Measurements from ENCODE around the gene IRX2. TPM values are rescaled to one million over a fixed set of nuclear protein-coding genes. Genes with fewer than 3 reads are reported as not detected.

Gene IRX2
- total RNA-seq, 1 experiment from 2014 or later = 0.10 TPM

DNA sequence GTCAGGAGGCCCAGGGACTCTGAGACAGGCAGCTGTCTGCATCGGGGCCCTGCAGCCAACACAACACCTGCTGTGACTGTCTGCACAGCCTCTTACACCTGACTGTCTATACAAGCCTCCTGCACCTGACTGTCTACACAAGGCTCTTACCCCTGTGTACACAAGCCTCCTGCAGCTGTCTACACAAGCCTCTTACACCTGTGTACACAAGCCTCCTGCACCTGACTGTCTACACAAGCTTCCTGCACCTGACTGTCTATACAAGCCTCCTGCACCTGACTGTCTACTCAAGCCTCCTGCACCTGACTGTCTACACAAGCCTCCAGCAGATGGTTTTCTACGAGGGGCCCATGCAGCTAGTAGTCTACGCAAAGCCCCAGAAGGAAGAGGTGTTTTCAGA is 18.6 kb downstream of the IRX2 start:
- Histone ChIP-seq H3K4me1 (ENCODE audit: control insufficient read depth, insufficient read depth, low read length) (no peaks in the 10 kb centered on the region), H3K27ac (ENCODE audit: low read length) (no peak overlapping the region), H3K4me3 (ENCODE audit: low read depth in 2 of 2, low read length in 2 of 2) (no peak overlapping the region), H3K27me3 (ENCODE audit: control insufficient read depth, insufficient read depth, low read length) (peaks cover 4% of the 10 kb centered on the region; the same call in 1 of the 2 replicates), H3K36me3 (ENCODE audit: control insufficient read depth, insufficient read depth, low read length) (no peaks in the 10 kb centered on the region), H3K9me3 (ENCODE audit: control insufficient read depth, insufficient read depth, low read depth, low read length) (no peaks in the 10 kb centered on the region)
- intact Hi-C loops (cut with micrococcal nuclease; ENCODE audit: unreplicated experiment) = no loop called here
- POLR2A ChIA-PET = no interaction called here
- in situ Hi-C loops (cut with HindIII; ENCODE audit: low pct_unique_long_range_greater_than_20kb, low sequenced_read_pairs) = no loop called here
- CTCF ChIA-PET = no interaction called here
- TF ChIP-seq POLR2AphosphoS5 (IDR thresholded peaks at IDR 0.05; ENCODE audit: low read depth, low read length) (no peak), SIN3A (IDR thresholded peaks at IDR 0.05; ENCODE audit: borderline replicate concordance, insufficient read depth, low read depth, low read length) (no peak), TCF7L2 (IDR thresholded peaks at IDR 0.05; ENCODE audit: low read depth, low read length) (no peak)
- TF ChIP-seq, protein P1, sequence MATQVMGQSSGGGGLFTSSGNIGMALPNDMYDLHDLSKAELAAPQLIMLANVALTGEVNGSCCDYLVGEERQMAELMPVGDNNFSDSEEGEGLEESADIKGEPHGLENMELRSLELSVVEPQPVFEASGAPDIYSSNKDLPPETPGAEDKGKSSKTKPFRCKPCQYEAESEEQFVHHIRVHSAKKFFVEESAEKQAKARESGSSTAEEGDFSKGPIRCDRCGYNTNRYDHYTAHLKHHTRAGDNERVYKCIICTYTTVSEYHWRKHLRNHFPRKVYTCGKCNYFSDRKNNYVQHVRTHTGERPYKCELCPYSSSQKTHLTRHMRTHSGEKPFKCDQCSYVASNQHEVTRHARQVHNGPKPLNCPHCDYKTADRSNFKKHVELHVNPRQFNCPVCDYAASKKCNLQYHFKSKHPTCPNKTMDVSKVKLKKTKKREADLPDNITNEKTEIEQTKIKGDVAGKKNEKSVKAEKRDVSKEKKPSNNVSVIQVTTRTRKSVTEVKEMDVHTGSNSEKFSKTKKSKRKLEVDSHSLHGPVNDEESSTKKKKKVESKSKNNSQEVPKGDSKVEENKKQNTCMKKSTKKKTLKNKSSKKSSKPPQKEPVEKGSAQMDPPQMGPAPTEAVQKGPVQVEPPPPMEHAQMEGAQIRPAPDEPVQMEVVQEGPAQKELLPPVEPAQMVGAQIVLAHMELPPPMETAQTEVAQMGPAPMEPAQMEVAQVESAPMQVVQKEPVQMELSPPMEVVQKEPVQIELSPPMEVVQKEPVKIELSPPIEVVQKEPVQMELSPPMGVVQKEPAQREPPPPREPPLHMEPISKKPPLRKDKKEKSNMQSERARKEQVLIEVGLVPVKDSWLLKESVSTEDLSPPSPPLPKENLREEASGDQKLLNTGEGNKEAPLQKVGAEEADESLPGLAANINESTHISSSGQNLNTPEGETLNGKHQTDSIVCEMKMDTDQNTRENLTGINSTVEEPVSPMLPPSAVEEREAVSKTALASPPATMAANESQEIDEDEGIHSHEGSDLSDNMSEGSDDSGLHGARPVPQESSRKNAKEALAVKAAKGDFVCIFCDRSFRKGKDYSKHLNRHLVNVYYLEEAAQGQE (IDR thresholded peaks at IDR 0.05; ENCODE audit: insufficient read depth in 1 of 2, low read depth in 2 of 2, low read length in 1 of 2) = no peak
- TF ChIP-seq, protein P2, sequence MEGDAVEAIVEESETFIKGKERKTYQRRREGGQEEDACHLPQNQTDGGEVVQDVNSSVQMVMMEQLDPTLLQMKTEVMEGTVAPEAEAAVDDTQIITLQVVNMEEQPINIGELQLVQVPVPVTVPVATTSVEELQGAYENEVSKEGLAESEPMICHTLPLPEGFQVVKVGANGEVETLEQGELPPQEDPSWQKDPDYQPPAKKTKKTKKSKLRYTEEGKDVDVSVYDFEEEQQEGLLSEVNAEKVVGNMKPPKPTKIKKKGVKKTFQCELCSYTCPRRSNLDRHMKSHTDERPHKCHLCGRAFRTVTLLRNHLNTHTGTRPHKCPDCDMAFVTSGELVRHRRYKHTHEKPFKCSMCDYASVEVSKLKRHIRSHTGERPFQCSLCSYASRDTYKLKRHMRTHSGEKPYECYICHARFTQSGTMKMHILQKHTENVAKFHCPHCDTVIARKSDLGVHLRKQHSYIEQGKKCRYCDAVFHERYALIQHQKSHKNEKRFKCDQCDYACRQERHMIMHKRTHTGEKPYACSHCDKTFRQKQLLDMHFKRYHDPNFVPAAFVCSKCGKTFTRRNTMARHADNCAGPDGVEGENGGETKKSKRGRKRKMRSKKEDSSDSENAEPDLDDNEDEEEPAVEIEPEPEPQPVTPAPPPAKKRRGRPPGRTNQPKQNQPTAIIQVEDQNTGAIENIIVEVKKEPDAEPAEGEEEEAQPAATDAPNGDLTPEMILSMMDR (IDR thresholded peaks at IDR 0.05) = no peak
- ATAC-seq = no peak
- DNase-seq (ENCODE audit: low read depth, low spot score) = no peak
- BruUV-seq (replicated peaks) = no TSS peak

DNA sequence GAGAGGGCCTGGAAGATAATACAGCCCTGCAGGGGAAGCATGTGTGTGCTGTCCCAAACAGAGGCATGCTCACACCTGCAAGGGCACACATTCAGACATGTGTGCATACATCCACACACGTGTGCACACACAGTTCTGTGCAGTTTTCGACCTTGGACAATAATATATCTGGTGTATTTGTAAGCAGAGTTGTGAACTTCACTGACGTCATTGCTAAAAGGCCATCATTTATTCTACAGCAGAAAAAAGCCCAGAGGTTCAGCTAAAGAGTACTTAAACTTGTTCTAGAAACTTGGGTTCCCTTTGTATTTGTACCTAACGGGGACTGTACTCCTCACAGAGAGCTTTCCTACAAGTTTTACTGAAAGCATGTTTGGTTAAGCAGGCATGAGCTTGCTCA is 19.5 kb downstream of the IRX2 start:
- no peak overlapping the region for H3K4me3 ChIP-seq (ENCODE audit: low read depth in 2 of 2, low read length in 2 of 2)
- intact Hi-C loops (cut with micrococcal nuclease; ENCODE audit: unreplicated experiment) (no loop called here), in situ Hi-C loops (cut with HindIII; ENCODE audit: low pct_unique_long_range_greater_than_20kb, low sequenced_read_pairs) (no loop called here)
- H3K9me3 ChIP-seq (ENCODE audit: control insufficient read depth, insufficient read depth, low read depth, low read length) = no peaks in the 10 kb centered on the region
- CTCF ChIA-PET = no interaction called here
- TF ChIP-seq SIN3A (IDR thresholded peaks at IDR 0.05; ENCODE audit: borderline replicate concordance, insufficient read depth, low read depth, low read length) = no peak
- no peak for TF ChIP-seq TCF7L2 (IDR thresholded peaks at IDR 0.05; ENCODE audit: low read depth, low read length)
- TF ChIP-seq, protein P2 (IDR thresholded peaks at IDR 0.05) = no peak
- no peak for TF ChIP-seq POLR2AphosphoS5 (IDR thresholded peaks at IDR 0.05; ENCODE audit: low read depth, low read length)
- TF ChIP-seq, protein P1 (IDR thresholded peaks at IDR 0.05; ENCODE audit: insufficient read depth in 1 of 2, low read depth in 2 of 2, low read length in 1 of 2) = no peak
- ATAC-seq (no peak), DNase-seq (ENCODE audit: low read depth, low spot score) (no peak)
- POLR2A ChIA-PET = no interaction called here
- H3K27me3 ChIP-seq (ENCODE audit: control insufficient read depth, insufficient read depth, low read length) = peaks cover 8% of the 10 kb centered on the region; the same call in 1 of the 2 replicates
- no peaks in the 10 kb centered on the region for H3K36me3 ChIP-seq (ENCODE audit: control insufficient read depth, insufficient read depth, low read length)
- no peaks in the 10 kb centered on the region for H3K4me1 ChIP-seq (ENCODE audit: control insufficient read depth, insufficient read depth, low read length)
- H3K27ac ChIP-seq (ENCODE audit: low read length) = no peak overlapping the region
- no TSS peak for BruUV-seq (replicated peaks)
